Stimulated activated CD4-positive, alpha-beta T cell treated with anti-CD3 and anti-CD28 coated beads, Interleukin-1b, Interleukin-23, amount 100 ng/mL, for 48 hours (primary cell): ENCODE data around the gene ARHGAP18.

Source experiments
- DNase-seq: peaks from one replicate; pipeline ENCODE4 v3.0.0-alpha.2; 2020

Gene ARHGAP18

GRCh38 chr6:129717277-129717676 lies 7.3 kb upstream of the ARHGAP18 start:
- no peak for DNase-seq

GRCh38 chr6:129713806-129714333 lies 3.9 kb upstream of the ARHGAP18 start:
- no peak for DNase-seq

GRCh38 chr6:129711271-129711631 lies 1.3 kb upstream of the ARHGAP18 start:
- no peak for DNase-seq

- DNase-seq: no peak
Observed at GRCh38 chr6:129710450-129711270, 683 bp upstream of the ARHGAP18 start.

GRCh38 chr6:129709196-129709768 lies 695 bp downstream of the ARHGAP18 start:
- no peak for DNase-seq

GRCh38 chr6:129708496-129709195 lies 1.3 kb downstream of the ARHGAP18 start:
- DNase-seq: no peak

GRCh38 chr6:129707882-129708495 lies 2.0 kb downstream of the ARHGAP18 start:
- no peak for DNase-seq

- DNase-seq: no peak
Observed at GRCh38 chr6:129707028-129707427, 2.9 kb downstream of the ARHGAP18 start.

- no peak for DNase-seq
Observed at GRCh38 chr6:129705212-129705611, 4.8 kb downstream of the ARHGAP18 start.

- no peak for DNase-seq
Observed at GRCh38 chr6:129704708-129705107, 5.3 kb downstream of the ARHGAP18 start.

GRCh38 chr6:129701721-129702455 lies 8.1 kb downstream of the ARHGAP18 start:
- no peak for DNase-seq

- DNase-seq: no peak
Observed at GRCh38 chr6:129700666-129701065, 9.3 kb downstream of the ARHGAP18 start.

GRCh38 chr6:129699659-129700058 lies 10.3 kb downstream of the ARHGAP18 start:
- no peak for DNase-seq

GRCh38 chr6:129698430-129698829 lies 11.5 kb downstream of the ARHGAP18 start:
- DNase-seq: no peak

- no peak for DNase-seq
Observed at GRCh38 chr6:129697788-129698187, 12.2 kb downstream of the ARHGAP18 start.

GRCh38 chr6:129696843-129697242 lies 13.1 kb downstream of the ARHGAP18 start:
- DNase-seq: no peak

GRCh38 chr6:129696028-129696418 lies 14.0 kb downstream of the ARHGAP18 start:
- no peak for DNase-seq

- DNase-seq: peak; percentile 27
Observed at GRCh38 chr6:129695373-129696027, 14.5 kb downstream of the ARHGAP18 start.

- DNase-seq: no peak
Observed at GRCh38 chr6:129694036-129694435, 15.9 kb downstream of the ARHGAP18 start.

- no peak for DNase-seq
Observed at GRCh38 chr6:129692467-129692866, 17.5 kb downstream of the ARHGAP18 start.

GRCh38 chr6:129691709-129692108 lies 18.3 kb downstream of the ARHGAP18 start:
- DNase-seq: no peak

GRCh38 chr6:129691043-129691640 lies 18.8 kb downstream of the ARHGAP18 start:
- no peak for DNase-seq
